Ishikawa (cell line): Measurements from ENCODE around the gene UBL7.

Experiments
- CREB1 ChIP-seq: IDR thresholded peaks from 2 replicates; pipeline ENCODE4 v1.6.1; 2012; ENCODE audit warnings: low read depth
- EP300 ChIP-seq: IDR thresholded peaks from 2 replicates; pipeline ENCODE4 v1.6.1; 2012; ENCODE audit warnings: borderline replicate concordance
- NFIC ChIP-seq: IDR thresholded peaks from 2 replicates; pipeline ENCODE4 v1.6.1; 2012
- RAD21 ChIP-seq: IDR thresholded peaks from 2 replicates; pipeline ENCODE4 v1.6.1; 2012; ENCODE audit warnings: low read depth
- TAF1 ChIP-seq: IDR thresholded peaks from 2 replicates; pipeline ENCODE4 v1.6.1; 2012; ENCODE audit warnings: low read depth, mild to moderate bottlenecking
- TCF12 ChIP-seq: IDR thresholded peaks from 2 replicates; pipeline ENCODE4 v1.6.1; 2012; ENCODE audit warnings: low read depth
- TEAD4 ChIP-seq: IDR thresholded peaks from 2 replicates; pipeline ENCODE4 v1.6.1; 2012
- TF ChIP-seq, protein P1 (sequence below): IDR thresholded peaks from 2 replicates; pipeline ENCODE4 v1.6.1; 2012

DNA sequence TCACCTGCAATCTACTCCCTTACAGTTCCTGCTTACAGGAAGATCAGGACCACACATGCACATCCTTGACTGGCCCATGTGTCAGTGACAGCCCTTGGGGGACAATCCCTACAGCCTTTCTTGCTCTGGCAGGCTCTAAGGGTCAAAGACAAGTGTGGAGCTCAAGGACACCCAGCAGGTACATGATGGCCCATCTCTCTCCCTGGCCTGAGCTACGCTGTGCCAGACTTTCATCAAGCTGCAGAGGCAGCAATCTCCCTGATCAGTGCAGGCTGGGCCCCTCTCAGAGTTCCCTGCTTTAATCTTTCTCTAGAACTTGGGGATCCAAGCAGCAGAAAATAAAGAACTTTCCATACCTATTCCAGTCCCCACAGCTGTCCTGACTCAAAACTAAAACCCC is 29.8 kb downstream of the UBL7 start:
- TF ChIP-seq, protein P1, sequence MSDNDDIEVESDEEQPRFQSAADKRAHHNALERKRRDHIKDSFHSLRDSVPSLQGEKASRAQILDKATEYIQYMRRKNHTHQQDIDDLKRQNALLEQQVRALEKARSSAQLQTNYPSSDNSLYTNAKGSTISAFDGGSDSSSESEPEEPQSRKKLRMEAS: no peak
- no peak for TF ChIP-seq TEAD4
- TF ChIP-seq CREB1: no peak
- TF ChIP-seq RAD21: no peak
- no peak for TF ChIP-seq TCF12
- TF ChIP-seq NFIC: no peak
- no peak for TF ChIP-seq EP300
- TF ChIP-seq TAF1: no peak
